HCT116 (cell line): ENCODE results near the gene KRT83.

ENCODE experiments used
- CEBPB ChIP-seq: IDR thresholded peaks from 2 replicates; pipeline ENCODE4 v1.6.1; 2012; ENCODE audit warnings: low read depth
- EGR1 ChIP-seq: IDR thresholded peaks from 2 replicates; pipeline ENCODE4 v1.6.1; 2012; ENCODE audit warnings: low read depth
- POLR2A ChIP-seq: IDR thresholded peaks from 2 replicates; pipeline ENCODE4 v1.7.0; 2011; ENCODE audit warnings: borderline replicate concordance; ENCODE audit not compliant: insufficient read depth, insufficient read length; ENCODE audit errors: extremely low read depth
- POLR2AphosphoS5 ChIP-seq: IDR thresholded peaks from 2 replicates; pipeline ENCODE4 v1.6.1; 2011; ENCODE audit warnings: mild to moderate bottlenecking, low read depth, low read length, moderate library complexity
- REST ChIP-seq: IDR thresholded peaks from 2 replicates; pipeline ENCODE4 v1.6.1; 2012; ENCODE audit warnings: low read depth
- TF ChIP-seq, protein P1 (sequence below): IDR thresholded peaks from 2 replicates; pipeline ENCODE4 v1.6.1; 2012

- no peak for TF ChIP-seq CEBPB
- TF ChIP-seq, protein P1, sequence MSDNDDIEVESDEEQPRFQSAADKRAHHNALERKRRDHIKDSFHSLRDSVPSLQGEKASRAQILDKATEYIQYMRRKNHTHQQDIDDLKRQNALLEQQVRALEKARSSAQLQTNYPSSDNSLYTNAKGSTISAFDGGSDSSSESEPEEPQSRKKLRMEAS: no peak
- no peak for TF ChIP-seq POLR2AphosphoS5
- no peak for TF ChIP-seq EGR1
- no peak for TF ChIP-seq REST
- no peak for TF ChIP-seq POLR2A
Measured at GRCh38 chr12:52267699-52268098, 53.5 kb downstream of the KRT83 start.
